Lower leg skin (tissue), 3 donors: ENCODE data around the gene DNMT3A.

Source experiments
- POLR2A ChIP-seq, 2 donors: fragments of 450-650 bp; IDR thresholded peaks; one replicate each; pipeline ENCODE4 v1.6.1; 2016 to 2017; ENCODE audit warnings: antibody characterized with exemption in 2 of 2, mild to moderate bottlenecking in 1 of 2, moderate library complexity in 1 of 2
- TF ChIP-seq, protein P1 (sequence below), 3 donors: fragments of 450-650 bp; IDR thresholded peaks; one replicate each; pipeline ENCODE4 v1.5.1; 2016; ENCODE audit warnings: antibody characterized with exemption in 3 of 3, mild to moderate bottlenecking in 3 of 3, moderate library complexity in 2 of 3

DNA sequence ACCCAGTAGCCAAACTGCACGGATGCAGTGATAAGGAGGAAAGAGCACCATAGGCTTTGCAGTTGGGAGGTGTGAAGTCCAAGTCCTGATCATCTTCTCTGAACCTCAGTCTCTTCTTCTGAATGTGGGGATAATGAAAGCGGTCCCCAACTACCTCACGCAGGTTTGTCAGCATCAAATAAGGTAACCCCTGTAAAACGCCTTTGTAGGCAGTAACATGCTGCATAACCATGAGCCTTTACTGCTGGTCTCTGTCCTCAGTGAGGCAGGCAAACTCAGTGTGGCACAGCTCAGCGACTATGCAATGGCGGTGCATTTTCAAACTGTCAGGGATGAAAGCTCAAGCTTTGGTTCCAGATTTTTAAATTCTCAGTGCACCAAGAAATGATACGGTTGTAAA, 46.1 kb downstream of the DNMT3A start:
- no peak for TF ChIP-seq POLR2A (IDR thresholded peaks at IDR 0.05)
- TF ChIP-seq, protein P1, sequence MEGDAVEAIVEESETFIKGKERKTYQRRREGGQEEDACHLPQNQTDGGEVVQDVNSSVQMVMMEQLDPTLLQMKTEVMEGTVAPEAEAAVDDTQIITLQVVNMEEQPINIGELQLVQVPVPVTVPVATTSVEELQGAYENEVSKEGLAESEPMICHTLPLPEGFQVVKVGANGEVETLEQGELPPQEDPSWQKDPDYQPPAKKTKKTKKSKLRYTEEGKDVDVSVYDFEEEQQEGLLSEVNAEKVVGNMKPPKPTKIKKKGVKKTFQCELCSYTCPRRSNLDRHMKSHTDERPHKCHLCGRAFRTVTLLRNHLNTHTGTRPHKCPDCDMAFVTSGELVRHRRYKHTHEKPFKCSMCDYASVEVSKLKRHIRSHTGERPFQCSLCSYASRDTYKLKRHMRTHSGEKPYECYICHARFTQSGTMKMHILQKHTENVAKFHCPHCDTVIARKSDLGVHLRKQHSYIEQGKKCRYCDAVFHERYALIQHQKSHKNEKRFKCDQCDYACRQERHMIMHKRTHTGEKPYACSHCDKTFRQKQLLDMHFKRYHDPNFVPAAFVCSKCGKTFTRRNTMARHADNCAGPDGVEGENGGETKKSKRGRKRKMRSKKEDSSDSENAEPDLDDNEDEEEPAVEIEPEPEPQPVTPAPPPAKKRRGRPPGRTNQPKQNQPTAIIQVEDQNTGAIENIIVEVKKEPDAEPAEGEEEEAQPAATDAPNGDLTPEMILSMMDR (IDR thresholded peaks at IDR 0.05), result no peak
